ENCODE results near the gene BABAM2.

GRCh38 chr2:27988306-27988705 is 97.8 kb downstream of the BABAM2 start:
- TF ChIP-seq EZH2phosphoT487 (IDR thresholded peaks at IDR 0.05) (no peak), CTCF (IDR thresholded peaks at IDR 0.05) (no peak), EZH2 (IDR thresholded peaks at IDR 0.05) (no peak)

Data from neural progenitor cell (in vitro differentiated cells).